Left kidney (tissue), 2 donors: ENCODE results near the gene TGFBR2. TPM values are rescaled to one million over a fixed set of nuclear protein-coding genes. Genes with fewer than 3 reads are reported as not detected.

Experiments
- DNase-seq: peaks from one replicate; pipeline ENCODE4 v3.0.0-alpha.2; 2013
- polyA plus RNA-seq: library from polyadenylated mRNA; unstranded; fragments of 120-200 nt; gene quantifications from one replicate; pipeline ENCODE4 v1.2.1, GENCODE V29; 2013; ENCODE audit not compliant: insufficient read length

Gene TGFBR2
- polyA plus RNA-seq, 1 donor, result 93.2 TPM

- DNase-seq, result no peak
Measured at GRCh38 chr3:30712991-30713390, 106.6 kb downstream of the TGFBR2 start.

GRCh38 chr3:30713885-30714503 lies 107.6 kb downstream of the TGFBR2 start:
- no peak for DNase-seq

- no peak for DNase-seq
Measured at GRCh38 chr3:30719536-30719935, 113.1 kb downstream of the TGFBR2 start.

GRCh38 chr3:30720586-30721313 lies 114.3 kb downstream of the TGFBR2 start:
- DNase-seq, result no peak

- DNase-seq, result no peak
Measured at GRCh38 chr3:30721314-30721634, 114.9 kb downstream of the TGFBR2 start.

DNA sequence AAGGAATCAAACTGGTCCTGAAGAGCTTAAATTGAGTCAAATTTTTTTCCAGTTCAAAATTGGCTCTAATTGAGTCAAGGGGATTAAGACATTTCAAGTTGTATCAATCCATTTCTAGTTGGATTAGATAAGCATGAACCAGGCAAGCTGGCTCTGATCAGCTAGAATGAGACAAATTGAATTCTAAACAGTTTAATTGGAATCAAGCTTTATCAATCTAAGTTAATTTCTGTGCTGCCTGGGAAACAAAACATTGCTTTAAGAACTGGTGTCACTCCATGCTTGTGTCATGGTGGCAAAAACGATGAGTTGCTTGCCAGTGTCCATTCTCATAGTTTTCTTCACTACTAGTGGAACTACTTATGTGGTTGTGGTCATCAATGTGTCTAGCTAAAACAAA lies 116.8 kb downstream of the TGFBR2 start:
- no peak for DNase-seq

GRCh38 chr3:30724863-30725262 lies 118.5 kb downstream of the TGFBR2 start:
- no peak for DNase-seq

DNA sequence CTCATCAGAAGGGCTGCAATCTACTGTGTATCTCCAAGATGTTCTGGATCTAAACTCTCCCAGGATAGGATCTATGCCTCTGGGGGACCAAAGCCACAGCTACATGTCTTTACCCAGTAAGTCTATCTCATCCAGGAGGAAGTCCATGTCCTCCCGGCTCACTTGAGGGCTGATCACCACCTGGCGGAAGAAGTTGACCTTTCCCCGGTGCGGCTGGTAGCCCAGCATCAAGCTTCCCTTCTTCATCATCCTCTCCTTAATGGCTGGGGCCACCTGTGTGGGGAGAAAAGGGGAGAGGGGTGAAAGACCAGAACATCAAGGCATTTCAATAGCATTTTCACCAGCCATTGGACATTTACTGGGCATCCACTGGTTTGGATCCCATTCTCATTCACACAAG lies 121.7 kb downstream of the TGFBR2 start:
- no peak for DNase-seq

DNA sequence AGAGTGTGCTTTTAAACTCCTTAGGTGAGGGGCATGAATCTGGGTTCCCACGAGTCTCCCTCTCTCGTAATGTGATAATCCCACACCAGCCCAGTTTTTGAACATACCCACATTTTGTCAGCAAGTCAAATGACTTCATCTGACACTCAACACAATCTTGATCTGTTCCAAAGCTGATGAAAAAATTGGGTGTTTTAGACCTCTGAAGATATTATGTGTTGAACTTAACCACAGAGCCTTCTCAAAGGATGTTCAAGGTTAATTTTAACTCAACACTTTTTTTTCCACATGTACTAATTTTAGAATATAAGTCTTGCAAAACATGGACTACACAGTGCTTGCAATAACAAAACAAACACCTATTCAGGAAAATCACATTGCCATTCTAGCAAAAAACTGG lies 123.1 kb downstream of the TGFBR2 start:
- DNase-seq, result no peak

GRCh38 chr3:30729936-30730335 lies 123.5 kb downstream of the TGFBR2 start:
- no peak for DNase-seq

DNA sequence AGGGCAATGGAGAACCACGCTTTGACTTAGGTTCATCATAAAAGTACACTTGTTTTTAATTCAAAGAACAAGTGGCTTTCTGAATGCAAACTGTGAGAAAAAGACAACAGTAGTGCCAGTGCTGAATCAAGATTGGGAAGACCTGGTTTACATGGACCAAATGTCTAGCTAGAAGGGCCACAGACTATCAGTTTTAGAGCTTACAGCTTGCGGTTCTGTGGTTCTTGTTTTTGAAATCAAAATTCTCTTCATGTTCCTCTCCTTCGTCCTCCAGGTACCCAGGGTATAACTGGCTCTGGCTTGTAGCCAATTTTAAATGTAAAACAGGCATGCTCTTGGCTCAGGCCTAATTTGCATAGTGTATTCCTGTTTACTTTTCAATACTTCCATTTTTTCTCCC lies 124.6 kb downstream of the TGFBR2 start:
- no peak for DNase-seq

DNA sequence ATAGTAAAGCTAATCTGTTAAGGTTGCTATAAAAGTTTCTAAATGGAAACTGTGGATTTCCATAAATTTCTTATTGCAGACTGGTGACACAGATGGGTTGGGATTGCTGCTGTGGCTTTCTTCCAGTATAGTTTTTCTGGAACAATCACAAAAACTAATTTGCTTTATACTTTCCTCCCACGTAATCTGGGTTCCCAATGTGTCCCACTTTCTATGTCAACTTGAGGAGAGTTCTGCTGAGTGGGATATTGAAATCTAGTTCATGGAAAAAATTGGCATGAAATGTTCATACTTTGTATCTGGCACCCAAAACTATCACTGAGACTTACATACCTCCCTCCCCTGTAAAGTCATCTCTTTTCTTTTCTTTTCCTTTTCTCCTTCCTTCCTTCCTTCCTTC lies 126.8 kb downstream of the TGFBR2 start:
- no peak for DNase-seq

GRCh38 chr3:30733696-30734095 lies 127.3 kb downstream of the TGFBR2 start:
- no peak for DNase-seq

DNA sequence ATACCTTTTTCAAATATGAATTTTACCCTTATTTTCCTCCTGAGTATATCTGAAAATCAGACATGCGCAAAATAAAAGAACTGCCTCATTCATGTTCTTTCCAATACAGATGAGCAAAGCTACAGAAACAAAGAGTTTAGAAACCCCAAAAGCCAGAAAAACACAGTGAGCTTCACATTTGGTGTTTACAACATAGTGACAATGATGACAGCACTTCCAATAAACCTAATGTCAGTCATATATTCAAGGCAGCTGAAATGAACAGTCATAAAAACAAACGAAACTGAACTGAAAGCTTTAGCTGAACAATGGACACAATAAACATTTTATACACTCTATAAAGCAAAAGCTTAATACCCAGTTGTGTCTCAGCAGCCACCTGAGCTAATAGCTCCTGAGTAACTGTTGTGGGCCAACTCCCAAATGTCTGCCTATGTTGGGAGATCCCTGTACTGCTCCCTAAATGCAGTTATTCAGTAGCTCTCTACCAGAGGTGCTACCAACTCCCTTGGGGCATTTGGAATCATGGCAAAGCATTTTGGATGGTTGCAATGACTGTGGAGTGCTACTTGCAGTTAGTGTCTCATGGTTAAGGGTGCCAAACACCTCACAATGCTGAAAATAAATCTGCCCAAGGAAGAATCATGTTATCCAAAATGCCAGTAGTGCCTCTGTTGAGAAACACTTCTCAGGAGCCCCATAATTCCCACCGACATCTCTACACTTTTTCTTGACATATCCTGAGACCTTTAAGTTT lies 131.5 kb downstream of the TGFBR2 start:
- no peak for DNase-seq

GRCh38 chr3:30738605-30739004 lies 132.2 kb downstream of the TGFBR2 start:
- no peak for DNase-seq

DNA sequence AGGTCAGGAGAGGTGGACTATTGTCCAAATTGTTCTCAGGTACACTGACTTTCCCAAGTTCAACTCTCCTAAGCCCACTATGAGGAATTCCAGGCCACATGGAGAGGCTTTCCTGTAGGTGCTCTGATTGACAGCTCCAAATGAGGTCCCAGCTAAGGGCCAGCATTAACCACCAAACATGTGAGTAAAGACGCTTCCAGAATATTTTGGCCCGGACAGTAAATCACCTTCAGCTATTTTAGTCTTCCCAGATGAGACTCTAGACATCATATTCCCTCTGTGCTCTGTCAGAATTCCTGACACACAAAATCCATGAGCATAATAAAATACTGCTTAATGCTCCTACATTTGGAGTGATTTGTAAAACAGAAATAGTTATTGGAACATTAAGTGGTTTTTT lies 135.5 kb downstream of the TGFBR2 start:
- DNase-seq, result no peak

- DNase-seq, result no peak
Measured at GRCh38 chr3:30742796-30743619, 136.6 kb downstream of the TGFBR2 start.
